ENCODE measurements around the gene PRKN. TPM values are rescaled to one million over a fixed set of nuclear protein-coding genes. Genes with fewer than 3 reads are reported as not detected.

Gene PRKN
- total and polyA plus RNA-seq, 2 donors (not counting 3 experiments of a cell fraction or from before 2014, with no cell fraction given) = 0.06 TPM; not detected in 1

GRCh38 chr6:161534264-161534873 is 1193.2 kb downstream of the PRKN start:
- CTCF ChIA-PET = no interaction called here
- no peak overlapping the region for H3K4me3 ChIP-seq (replicated peaks in 1 of 3; ENCODE audit: insufficient read depth in 1 of 3, low read depth in 1 of 3, low read length in 3 of 3)
- H3K4me2 ChIP-seq (ENCODE audit: insufficient read depth, low read length) = no peak overlapping the region
- no peaks in the 10 kb centered on the region for H4K20me1 ChIP-seq (replicated peaks; ENCODE audit: control insufficient read depth, extremely low read depth, insufficient read depth, low read length)
- no peaks in the 10 kb centered on the region for H3K27me3 ChIP-seq (ENCODE audit: control insufficient read depth in 2 of 2, insufficient read depth in 2 of 2, low read length in 2 of 2)
- H3K36me3 ChIP-seq (ENCODE audit: control insufficient read depth in 2 of 2, extremely low read depth in 1 of 2, insufficient read depth in 2 of 2, low read length in 2 of 2) = no peaks in the 10 kb centered on the region
- intact Hi-C loops (cut with micrococcal nuclease) = no loop called here
- no peaks in the 10 kb centered on the region for H3K4me1 ChIP-seq (ENCODE audit: control insufficient read depth, extremely low read depth, insufficient read depth, low read length)
- no peaks in the 10 kb centered on the region for H3K79me2 ChIP-seq (ENCODE audit: control insufficient read depth, insufficient read depth, low read length)
- no peak overlapping the region for H2AFZ ChIP-seq (ENCODE audit: low read depth, low read length)
- no peak overlapping the region for H3K9ac ChIP-seq (replicated peaks; ENCODE audit: extremely low read depth, insufficient read depth, low read length)
- dilution Hi-C loops (cut with MboI; ENCODE audit: extremely low pct_ligation_motif_present, low sequenced_read_pairs) = no loop called here
- no peaks in the 10 kb centered on the region for H3K9me1 ChIP-seq (replicated peaks; ENCODE audit: control insufficient read depth, extremely low read depth, insufficient read depth, low read length)
- H3K27ac ChIP-seq (ENCODE audit: insufficient read depth, low read depth, low read length) = no peak overlapping the region
- FAIRE-seq (no peak), DNase-seq (ENCODE audit: low read depth, low spot score) (no peak)
- BruUV-seq (replicated peaks) = no TSS peak
- no peaks in the 10 kb centered on the region for H3K9me3 ChIP-seq (replicated peaks; ENCODE audit: control insufficient read depth, insufficient read depth, low read length)
- POLR2A ChIA-PET = no interaction called here
- TF ChIP-seq MYC (IDR thresholded peaks at IDR 0.05; ENCODE audit: low read depth, low read length) (no peak), FOS (IDR thresholded peaks at IDR 0.05; ENCODE audit: borderline replicate concordance, insufficient read depth, low read length) (no peak), JUN (IDR thresholded peaks at IDR 0.05; ENCODE audit: borderline replicate concordance, insufficient read depth, insufficient read length, low read depth) (no peak), POLR2A (IDR thresholded peaks at IDR 0.05; ENCODE audit: low read depth, low read length) (no peak), MAX (IDR thresholded peaks at IDR 0.05; ENCODE audit: insufficient read depth, insufficient read length) (no peak), EZH2 (IDR thresholded peaks at IDR 0.05; ENCODE audit: borderline replicate concordance, low read depth, low read length, severe bottlenecking) (no peak), CTCF (IDR thresholded peaks at IDR 0.05; ENCODE audit: extremely low read depth in 1 of 2, insufficient read depth in 1 of 2, low read depth in 1 of 2, low read length in 2 of 2) (no peak), POLR2AphosphoS5 (IDR thresholded peaks at IDR 0.05; ENCODE audit: insufficient read depth, low read depth, low read length) (no peak), GATA2 (IDR thresholded peaks at IDR 0.05; ENCODE audit: insufficient read depth, insufficient read length, low read depth, low read length) (no peak)

Measured in endothelial cell of umbilical vein (primary cell).